ENCODE measurements around the gene MKI67. TPM values are rescaled to one million over a fixed set of nuclear protein-coding genes. Genes with fewer than 3 reads are reported as not detected.

Gene MKI67
- total RNA-seq, 1 experiment from 2014 or later: 90.0 TPM

DNA sequence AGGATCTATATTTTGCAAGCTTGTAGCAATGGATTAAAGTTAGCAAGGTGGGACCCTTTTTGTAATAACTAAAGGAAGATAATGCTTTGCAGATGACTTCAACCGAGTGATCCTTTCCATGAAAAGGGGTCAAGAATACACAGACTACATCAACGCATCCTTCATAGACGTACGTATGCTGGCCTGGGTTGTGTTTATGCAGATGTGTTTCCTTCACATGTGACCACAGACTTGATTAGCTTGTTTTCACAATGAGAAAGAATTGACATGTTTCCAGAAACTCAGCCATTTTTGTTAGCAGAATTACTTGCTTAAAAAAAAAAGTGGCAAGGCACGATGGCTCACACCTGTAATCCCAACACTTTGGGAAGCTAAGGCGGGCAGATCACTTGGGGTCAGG lies 54.2 kb downstream of the MKI67 start:
- Histone ChIP-seq H3K9me3 (replicated peaks) (no peaks in the 10 kb centered on the region), H3K27ac (no peak overlapping the region), H3K36me3 (no peaks in the 10 kb centered on the region; the same call in 1 of the 2 replicates), H3K4me1 (peaks cover 3% of the 10 kb centered on the region; the same call in 1 of the 2 replicates), H3K4me3 (no peak overlapping the region), H3K27me3 (no peaks in the 10 kb centered on the region)
- DNase-seq: no peak

DNA sequence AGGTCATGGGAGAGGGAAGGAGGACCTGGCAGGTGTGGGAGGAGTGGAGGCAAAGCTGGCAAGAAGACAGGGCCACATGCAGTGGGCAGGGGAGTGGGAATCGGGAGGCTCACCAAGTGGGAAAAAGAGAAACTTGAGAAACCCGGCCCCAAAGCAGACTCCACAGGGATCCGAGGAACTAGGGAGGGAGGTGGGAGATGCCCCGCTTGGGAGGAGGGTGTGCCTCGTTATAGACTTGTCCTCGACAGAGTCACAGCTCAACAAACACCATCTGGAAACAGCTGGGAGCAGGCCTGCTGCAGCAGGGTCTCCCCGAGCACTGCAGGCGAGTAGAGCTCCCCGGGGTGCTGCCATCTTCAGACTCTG lies 54.8 kb downstream of the MKI67 start:
- H3K9me3 ChIP-seq (replicated peaks): no peaks in the 10 kb centered on the region
- no peak overlapping the region for H3K27ac ChIP-seq
- no peaks in the 10 kb centered on the region; the same call in 1 of the 2 replicates for H3K36me3 ChIP-seq
- H3K4me1 ChIP-seq: peaks cover 3% of the 10 kb centered on the region; the same call in 1 of the 2 replicates
- no peak overlapping the region for H3K4me3 ChIP-seq
- no peaks in the 10 kb centered on the region for H3K27me3 ChIP-seq
- DNase-seq: no peak

DNA sequence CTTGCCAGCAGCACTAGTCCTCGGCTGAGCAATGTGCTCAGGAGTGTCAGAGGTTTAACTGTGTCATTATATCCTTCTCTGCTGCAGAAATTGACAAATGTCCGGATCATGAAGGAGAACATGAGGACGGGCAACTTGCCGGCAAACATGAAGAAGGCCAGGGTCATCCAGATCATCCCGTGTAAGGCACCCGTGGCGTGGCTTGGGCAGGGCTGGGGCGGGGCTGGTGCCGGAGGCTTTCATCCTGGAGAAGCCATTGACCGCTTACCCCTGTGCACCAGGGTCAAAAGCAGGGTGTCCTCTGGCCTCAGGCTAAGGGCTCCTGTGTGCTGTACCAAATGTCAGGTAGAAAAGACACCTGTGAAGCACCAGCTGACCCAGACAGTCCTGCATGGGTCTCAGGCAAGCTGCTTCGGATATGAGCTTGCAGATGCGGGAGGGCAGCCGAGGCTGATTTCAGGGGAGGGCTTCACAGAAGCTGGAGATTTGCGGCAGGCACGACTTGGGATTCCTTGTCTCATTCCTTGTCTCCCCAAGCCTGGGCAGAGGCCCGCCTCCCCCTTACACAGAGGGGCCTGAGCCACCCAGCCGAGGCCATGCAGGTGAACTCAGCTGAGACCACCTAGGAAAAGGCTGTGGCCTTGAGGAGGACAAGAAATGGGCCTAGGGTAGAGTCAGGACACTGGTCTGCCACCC lies 55.4 kb downstream of the MKI67 start:
- no peak overlapping the region for H3K4me3 ChIP-seq
- H3K36me3 ChIP-seq: no peaks in the 10 kb centered on the region; the same call in 1 of the 2 replicates
- no peaks in the 10 kb centered on the region for H3K9me3 ChIP-seq (replicated peaks)
- no peak overlapping the region for H3K27ac ChIP-seq
- no peak for DNase-seq
- H3K27me3 ChIP-seq: no peaks in the 10 kb centered on the region
- peaks cover 3% of the 10 kb centered on the region; the same call in 1 of the 2 replicates for H3K4me1 ChIP-seq

DNA sequence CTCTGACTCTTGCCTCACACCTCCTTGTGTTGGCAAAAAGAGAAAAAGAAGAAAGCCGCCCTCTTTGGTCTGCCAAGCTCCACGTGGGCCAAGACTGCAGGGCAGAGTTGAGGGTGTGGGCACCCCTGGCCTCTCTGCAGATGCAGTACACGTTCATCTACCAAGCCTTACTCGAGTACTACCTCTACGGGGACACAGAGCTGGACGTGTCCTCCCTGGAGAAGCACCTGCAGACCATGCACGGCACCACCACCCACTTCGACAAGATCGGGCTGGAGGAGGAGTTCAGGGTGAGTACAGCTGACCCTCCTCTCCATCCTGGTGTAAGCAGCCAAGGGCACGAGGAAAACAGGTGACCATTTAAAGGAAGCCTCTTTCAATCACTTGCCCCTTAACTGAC lies 56.1 kb downstream of the MKI67 start:
- H3K27me3 ChIP-seq: no peaks in the 10 kb centered on the region
- no peak overlapping the region for H3K27ac ChIP-seq
- H3K9me3 ChIP-seq (replicated peaks): no peaks in the 10 kb centered on the region
- no peak for DNase-seq
- H3K4me1 ChIP-seq: peaks cover 7% of the 10 kb centered on the region
- H3K36me3 ChIP-seq: no peaks in the 10 kb centered on the region; the same call in 1 of the 2 replicates
- no peak overlapping the region for H3K4me3 ChIP-seq

- H3K27me3 ChIP-seq: no peaks in the 10 kb centered on the region
- H3K27ac ChIP-seq: no peak overlapping the region
- no peaks in the 10 kb centered on the region for H3K9me3 ChIP-seq (replicated peaks)
- no peaks in the 10 kb centered on the region; the same call in 1 of the 2 replicates for H3K36me3 ChIP-seq
- DNase-seq: peak; percentile 70 to 89
- H3K4me3 ChIP-seq: no peak overlapping the region
- peaks cover 11% of the 10 kb centered on the region for H3K4me1 ChIP-seq
Observed at GRCh38 chr10:128069351-128070051, 56.7 kb downstream of the MKI67 start.

DNA sequence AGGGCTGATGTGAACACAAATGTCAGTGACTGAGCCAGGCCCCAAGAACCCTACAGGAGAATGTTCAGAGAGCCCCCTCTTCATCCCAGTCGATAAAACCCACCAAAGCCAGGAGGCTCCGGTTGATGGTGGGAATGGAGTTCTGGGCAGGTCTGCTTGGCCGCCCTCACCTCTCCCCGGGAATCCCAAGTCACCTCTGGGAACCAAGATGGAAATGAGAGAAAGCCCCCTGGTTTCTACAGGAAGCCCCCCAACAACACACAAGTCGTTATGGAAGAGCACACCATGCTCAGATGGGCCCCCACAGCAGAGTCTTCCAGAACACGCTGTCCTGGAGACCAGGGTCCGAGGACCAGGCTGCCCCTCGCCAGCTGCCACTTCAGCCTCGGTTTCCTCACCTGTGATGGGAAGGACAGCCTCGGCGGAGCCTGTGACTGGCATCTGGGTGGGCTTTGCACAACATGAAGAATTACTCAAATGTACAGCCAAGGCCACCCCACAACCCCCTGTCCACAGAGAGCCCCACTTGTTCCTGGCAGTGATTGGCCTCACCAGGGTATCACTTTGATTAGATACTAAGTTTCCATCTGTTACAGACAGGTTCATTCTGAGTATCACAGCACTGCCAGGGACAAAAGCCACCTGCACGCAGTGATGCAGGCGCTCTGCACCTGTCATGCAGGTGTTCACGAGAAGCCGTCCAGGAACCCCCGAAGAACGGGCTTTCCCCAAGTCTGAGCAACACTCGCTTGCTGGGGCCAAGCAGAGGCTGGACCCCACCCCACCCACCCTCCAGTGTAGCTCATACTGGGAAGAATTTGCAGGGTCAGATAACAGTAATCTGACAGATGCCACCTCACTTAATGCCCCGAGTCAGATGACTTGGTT lies 57.6 kb downstream of the MKI67 start:
- Histone ChIP-seq H3K27me3 (no peaks in the 10 kb centered on the region), H3K9me3 (replicated peaks) (no peaks in the 10 kb centered on the region), H3K27ac (no peak overlapping the region), H3K4me1 (peaks cover 19% of the 10 kb centered on the region), H3K4me3 (no peak overlapping the region), H3K36me3 (no peaks in the 10 kb centered on the region; the same call in 1 of the 2 replicates)
- DNase-seq: no peak

DNA sequence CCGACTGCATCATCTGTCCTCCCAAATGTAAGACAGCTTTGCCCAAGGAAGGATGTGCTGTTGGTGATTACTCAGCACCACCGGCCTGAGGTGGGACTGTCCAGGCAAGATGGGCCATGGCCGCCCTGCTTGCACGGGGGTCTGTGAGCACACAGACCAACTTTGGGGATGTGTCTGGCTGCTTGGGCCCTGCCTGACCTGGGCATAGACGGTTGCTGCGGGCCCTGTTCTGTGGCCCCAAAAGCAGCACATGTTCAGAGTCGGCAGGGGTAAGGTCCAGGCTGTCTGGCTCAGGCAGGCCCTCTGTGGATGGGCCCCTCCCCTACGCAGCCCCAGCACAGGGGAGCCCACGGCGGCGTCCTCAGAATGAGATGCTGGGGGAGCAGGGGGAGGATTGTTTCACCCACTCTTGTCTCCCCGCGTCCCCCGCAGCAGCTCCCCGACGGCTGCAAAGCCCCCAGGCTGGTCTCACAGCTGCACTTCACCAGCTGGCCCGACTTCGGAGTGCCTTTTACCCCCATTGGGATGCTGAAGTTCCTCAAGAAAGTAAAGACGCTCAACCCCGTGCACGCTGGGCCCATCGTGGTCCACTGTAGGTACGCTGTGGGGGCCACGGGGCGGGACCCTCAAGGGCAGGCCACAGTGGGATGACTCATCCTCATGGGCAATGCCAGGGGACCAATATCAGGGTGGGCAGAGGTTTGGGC lies 58.4 kb downstream of the MKI67 start:
- no peak overlapping the region for H3K4me3 ChIP-seq
- H3K27ac ChIP-seq: no peak overlapping the region
- H3K27me3 ChIP-seq: no peaks in the 10 kb centered on the region
- H3K9me3 ChIP-seq (replicated peaks): no peaks in the 10 kb centered on the region
- no peaks in the 10 kb centered on the region; the same call in 1 of the 2 replicates for H3K36me3 ChIP-seq
- H3K4me1 ChIP-seq: peaks cover 21% of the 10 kb centered on the region
- no peak for DNase-seq

- peaks cover 28% of the 10 kb centered on the region for H3K4me1 ChIP-seq
- no peaks in the 10 kb centered on the region for H3K9me3 ChIP-seq (replicated peaks)
- no peak overlapping the region for H3K27ac ChIP-seq
- H3K4me3 ChIP-seq: no peak overlapping the region
- no peaks in the 10 kb centered on the region; the same call in 1 of the 2 replicates for H3K36me3 ChIP-seq
- no peak for DNase-seq
- H3K27me3 ChIP-seq: no peaks in the 10 kb centered on the region
Observed at GRCh38 chr10:128066870-128067382, 59.3 kb downstream of the MKI67 start.

GRCh38 chr10:128065881-128066534 lies 60.2 kb downstream of the MKI67 start:
- Histone ChIP-seq H3K36me3 (no peaks in the 10 kb centered on the region; the same call in 1 of the 2 replicates), H3K27ac (no peak overlapping the region), H3K4me3 (no peak overlapping the region), H3K27me3 (no peaks in the 10 kb centered on the region), H3K4me1 (peaks cover 28% of the 10 kb centered on the region), H3K9me3 (replicated peaks) (no peaks in the 10 kb centered on the region)
- DNase-seq: no peak

- Histone ChIP-seq H3K9me3 (replicated peaks) (no peaks in the 10 kb centered on the region), H3K4me3 (no peak overlapping the region), H3K27me3 (no peaks in the 10 kb centered on the region), H3K4me1 (peaks cover 28% of the 10 kb centered on the region), H3K36me3 (no peaks in the 10 kb centered on the region; the same call in 1 of the 2 replicates), H3K27ac (peak overlapping the region; percentile 96)
- DNase-seq: peak in 1 of 2 experiments; percentile 33
Observed at GRCh38 chr10:128064970-128065580, 61.1 kb downstream of the MKI67 start.

GRCh38 chr10:128064108-128064969 lies 61.9 kb downstream of the MKI67 start:
- Histone ChIP-seq H3K4me3 (peak overlapping the region; percentile 60), H3K27me3 (no peaks in the 10 kb centered on the region), H3K27ac (peak overlapping the region; percentile 96), H3K4me1 (peaks cover 28% of the 10 kb centered on the region), H3K9me3 (replicated peaks) (no peaks in the 10 kb centered on the region), H3K36me3 (no peaks in the 10 kb centered on the region; the same call in 1 of the 2 replicates)
- DNase-seq: peak; percentile 63 to 74

DNA sequence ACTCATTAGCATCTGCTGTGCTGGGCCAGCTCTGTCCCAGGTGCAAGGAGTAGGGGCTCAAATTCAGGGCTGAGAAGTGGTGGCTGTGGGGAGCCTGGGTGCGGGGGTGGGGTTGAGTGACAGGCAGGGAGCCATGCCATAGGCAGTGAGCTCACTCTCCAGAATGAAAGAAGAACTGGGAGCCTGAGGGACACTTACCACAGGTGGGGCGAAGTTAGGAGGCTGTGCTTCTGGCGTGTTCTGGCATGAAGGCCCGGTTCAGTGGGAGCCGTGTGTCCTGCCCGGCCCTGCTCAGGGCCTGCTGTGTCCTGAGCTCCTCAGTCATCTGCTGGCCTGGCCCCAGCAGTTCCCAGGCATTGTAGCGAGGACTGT lies 62.5 kb downstream of the MKI67 start:
- DNase-seq: peak; percentile 33 to 49
- Histone ChIP-seq H3K36me3 (no peaks in the 10 kb centered on the region), H3K9me3 (replicated peaks) (no peaks in the 10 kb centered on the region), H3K4me3 (peak overlapping the region; percentile 60), H3K27me3 (no peaks in the 10 kb centered on the region), H3K27ac (peak overlapping the region; percentile 96), H3K4me1 (peaks cover 25% of the 10 kb centered on the region)

Data from SJCRH30 (cell line).